GM23338 (cell line): ENCODE measurements around the gene CSDE1. TPM values are rescaled to one million over a fixed set of nuclear protein-coding genes. Genes with fewer than 3 reads are reported as not detected.
A peak's percentile ranks its signal among the peaks of the same experiment; 100 is the strongest.

Experiments used
- ATAC-seq: fragments of 200-7000 bp; cut with Tn5 transposase; 3 replicates; pipeline ENCODE4 v1.9.1; 2020
- DNase-seq: peaks from one replicate; pipeline ENCODE4 v3.0.0-alpha.2; 2015; ENCODE audit warnings: low spot score
- H2AFZ ChIP-seq: fragments of 200-600 bp; sonication (generic); 2 replicates; pipeline ENCODE4 v1.8.0; 2016; ENCODE audit warnings: antibody characterized with exemption, mild to moderate bottlenecking, moderate library complexity
- H3F3A ChIP-seq: fragments of 200-600 bp; sonication (generic); replicated peaks from 2 replicates; pipeline ENCODE4 v1.8.0; 2017; ENCODE audit warnings: antibody characterized with exemption, mixed run types, low read depth
- H3K27ac ChIP-seq: fragments of 200-600 bp; sonication (generic); 2 replicates; pipeline ENCODE4 v1.6.1; 2016; ENCODE audit warnings: low read depth
- H3K27me3 ChIP-seq: fragments of 200-600 bp; sonication (generic); 2 replicates; pipeline ENCODE4 v1.8.0; 2016; ENCODE audit warnings: mild to moderate bottlenecking, mixed run types, moderate library complexity; ENCODE audit not compliant: insufficient read depth
- H3K36me3 ChIP-seq: fragments of 200-600 bp; sonication (generic); 2 replicates; pipeline ENCODE4 v1.8.0; 2016; ENCODE audit warnings: mild to moderate bottlenecking; ENCODE audit not compliant: insufficient read depth
- H3K4me1 ChIP-seq: fragments of 200-600 bp; sonication (generic); 2 replicates; pipeline ENCODE4 v1.8.0; 2016; ENCODE audit warnings: mild to moderate bottlenecking, moderate library complexity; ENCODE audit not compliant: insufficient read depth
- H3K4me2 ChIP-seq: fragments of 200-600 bp; sonication (generic); 2 replicates; pipeline ENCODE4 v1.7.1; 2017; ENCODE audit warnings: mixed run types
- H3K4me3 ChIP-seq: fragments of 200-600 bp; sonication (generic); 2 replicates; pipeline ENCODE4 v1.6.1; 2016; ENCODE audit warnings: mixed run types
- H3K79me2 ChIP-seq: fragments of 200-600 bp; sonication (generic); replicated peaks from 2 replicates; pipeline ENCODE4 v1.8.0; 2017; ENCODE audit warnings: mild to moderate bottlenecking; ENCODE audit not compliant: insufficient read depth
- H3K9me2 ChIP-seq: fragments of 200-600 bp; sonication (generic); 2 replicates; pipeline ENCODE4 v1.8.0; 2017; ENCODE audit not compliant: insufficient read depth
- H4K20me1 ChIP-seq: fragments of 200-600 bp; sonication (generic); replicated peaks from 2 replicates; pipeline ENCODE4 v1.8.0; 2017; ENCODE audit warnings: mild to moderate bottlenecking; ENCODE audit not compliant: insufficient read depth
- H3K27ac Mint-ChIP-seq: 2 replicates; pipeline ENCODE4 v1.8.0; 2020; ENCODE audit warnings: inconsistent platforms, mild to moderate bottlenecking, moderate library complexity, mixed read lengths
- H3K27me3 Mint-ChIP-seq: 3 replicates; pipeline ENCODE4 v1.8.0; 2022; ENCODE audit warnings: low read depth, mild to moderate bottlenecking, moderate library complexity, mixed read lengths, inconsistent platforms; ENCODE audit not compliant: insufficient read depth, poor library complexity
- H3K36me3 Mint-ChIP-seq: 3 replicates; pipeline ENCODE4 v1.8.0; 2021; ENCODE audit warnings: low read depth, mild to moderate bottlenecking, inconsistent platforms, moderate library complexity, mixed read lengths
- H3K4me1 Mint-ChIP-seq: 3 replicates; pipeline ENCODE4 v1.8.0; 2020; ENCODE audit warnings: mild to moderate bottlenecking, inconsistent platforms, mixed read lengths
- H3K4me3 Mint-ChIP-seq: 3 replicates; pipeline ENCODE4 v1.8.0; 2021; ENCODE audit warnings: moderate library complexity, mild to moderate bottlenecking, inconsistent platforms, mixed read lengths
- H3K9me3 Mint-ChIP-seq: 3 replicates; pipeline ENCODE4 v1.8.0; 2020; ENCODE audit warnings: moderate library complexity, mild to moderate bottlenecking, inconsistent platforms, mixed read lengths
- CREB1 ChIP-seq: fragments of 250-450 bp; sonication (Bioruptor Pico); IDR thresholded peaks from 2 replicates; pipeline ENCODE4 v1.5.0; 2020; ENCODE audit warnings: low read depth, mild to moderate bottlenecking, moderate library complexity
- CTCF ChIP-seq, 2 experiments: fragments of 200-600 bp in 1 of 2; sonication (generic) in 1 of 2; conservative IDR thresholded peaks; 2 replicates each; pipeline versions ENCODE4 v1.5.1 to v1.6.1; 2016 to 2017; ENCODE audit warnings: antibody characterized with exemption in 2 of 2, low read depth in 2 of 2, mild to moderate bottlenecking in 2 of 2, moderate library complexity in 1 of 2
- ETS1 ChIP-seq: IDR thresholded peaks from 2 replicates; pipeline ENCODE4 v1.6.1; 2016; ENCODE audit warnings: antibody characterized with exemption
- EZH2 ChIP-seq: fragments of 200-600 bp; sonication (generic); IDR thresholded peaks from one replicate; pipeline ENCODE4 v1.8.0; 2017; ENCODE audit warnings: antibody characterized with exemption, mild to moderate bottlenecking, low read depth; ENCODE audit not compliant: unreplicated experiment
- EZH2phosphoT487 ChIP-seq: fragments of 200-600 bp; sonication (generic); IDR thresholded peaks from one replicate; pipeline ENCODE4 v1.8.1; 2018; ENCODE audit warnings: antibody characterized with exemption; ENCODE audit not compliant: unreplicated experiment
- JUNB ChIP-seq: IDR thresholded peaks from one replicate; pipeline ENCODE4 v1.6.1; 2016; ENCODE audit warnings: antibody characterized with exemption; ENCODE audit not compliant: unreplicated experiment
- NANOG ChIP-seq: IDR thresholded peaks from 2 replicates; pipeline ENCODE4 v1.6.1; 2016; ENCODE audit warnings: antibody characterized with exemption, borderline replicate concordance
- POLR2AphosphoS5 ChIP-seq: IDR thresholded peaks from 2 replicates; pipeline ENCODE4 v1.6.1; 2016; ENCODE audit warnings: antibody characterized with exemption, low read depth
- REST ChIP-seq: IDR thresholded peaks from one replicate; pipeline ENCODE4 v1.6.1; 2018; ENCODE audit warnings: antibody characterized with exemption; ENCODE audit not compliant: unreplicated experiment
- STAT1 ChIP-seq: IDR thresholded peaks from one replicate; pipeline ENCODE4 v1.6.1; 2016; ENCODE audit warnings: antibody characterized with exemption; ENCODE audit not compliant: unreplicated experiment
- ZNF114 ChIP-seq: fragments of 250-450 bp; sonication (Bioruptor Pico); IDR thresholded peaks from 2 replicates; pipeline ENCODE4 v1.5.0; 2020; ENCODE audit warnings: mild to moderate bottlenecking, moderate library complexity
- ZNF331 ChIP-seq: fragments of 250-450 bp; sonication (Bioruptor Pico); IDR thresholded peaks from 2 replicates; pipeline ENCODE4 v1.5.0; 2020; ENCODE audit warnings: low read depth, mild to moderate bottlenecking, moderate library complexity
- ZNF462 ChIP-seq: fragments of 250-450 bp; sonication (Bioruptor Pico); IDR thresholded peaks from 2 replicates; pipeline ENCODE4 v1.5.0; 2020; ENCODE audit warnings: mild to moderate bottlenecking, moderate library complexity
- polyA plus RNA-seq: library from polyadenylated mRNA; unstranded; fragments of >200 nt; fragmentation: Nextera tagmentation; extraction: Ambion mirVana; gene quantifications from 2 replicates; pipeline ENCODE4 v1.2.1, GENCODE V29; 2016
- total RNA-seq: library from RNA; depleted of rRNA; stranded (reverse); fragments of >200 nt; shearing (Covaris generic); gene quantifications from 2 replicates; pipeline ENCODE4 v1.2.3, GENCODE V29; 2014

CSDE1 gene
- total and polyA plus RNA-seq, 2 experiments from 2014 or later, result 214 to 1,054 TPM

DNA sequence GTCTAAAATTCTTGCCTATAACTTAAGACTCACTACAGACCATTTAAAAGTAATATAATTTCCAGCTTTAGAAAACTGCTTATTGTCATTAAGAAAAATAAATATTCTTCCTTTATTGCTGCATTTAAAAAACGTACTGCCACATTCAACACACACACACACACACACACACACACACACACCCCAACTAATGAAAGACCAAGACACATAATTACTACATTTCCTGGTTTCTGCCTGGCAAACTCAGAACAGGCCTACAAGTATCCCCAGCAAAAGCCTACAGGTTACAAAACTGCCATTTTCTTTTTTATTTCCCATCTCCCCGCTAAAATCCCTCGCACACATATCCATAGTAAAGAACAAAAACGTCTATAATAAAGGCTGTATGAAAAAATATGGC, 89.4 kb downstream of the CSDE1 start:
- Histone ChIP-seq H3K4me1 (0 out of 2 replicates have a peak, but pooled peaks cover 4% of the 10 kb centered on the region), H3K27ac (no peak overlapping the region), H3K79me2 (no peaks in the 10 kb centered on the region), H3K27me3 (peaks cover 26% of the 10 kb centered on the region; the same call in 1 of the 2 replicates), H3K36me3 (no peaks in the 10 kb centered on the region), H3K9me2 (no peaks in the 10 kb centered on the region), H2AFZ (no peak overlapping the region), H3F3A (peaks cover 7% of the 10 kb centered on the region; the same call in 1 of the 2 replicates), H3K4me3 (0 out of 2 replicates have a peak overlapping the region, but pooled peaks have one; percentile 84), H3K4me2 (peak overlapping the region; percentile 95), H4K20me1 (no peaks in the 10 kb centered on the region)
- H3K36me3 Mint-ChIP-seq, result no peaks in the 10 kb centered on the region
- TF ChIP-seq ETS1, result no peak
- no peak for TF ChIP-seq STAT1
- no peak for TF ChIP-seq ZNF331
- TF ChIP-seq ZNF462 (CRISPR knock-in tag), result no peak
- TF ChIP-seq EZH2, result no peak
- no peak for TF ChIP-seq CREB1 (CRISPR knock-in tag)
- TF ChIP-seq REST, result no peak
- no peak for TF ChIP-seq NANOG
- TF ChIP-seq EZH2phosphoT487, result no peak
- no peak for TF ChIP-seq POLR2AphosphoS5
- no peak for TF ChIP-seq ZNF114 (CRISPR knock-in tag)
- TF ChIP-seq CTCF (conservative IDR thresholded peaks at IDR 0.05; ENCODE audit: low read depth in 2 of 2), result no peak
- no peak for TF ChIP-seq JUNB
- ATAC-seq (no peak), DNase-seq (no peak)
- peaks cover 6% of the 10 kb centered on the region for H3K27me3 Mint-ChIP-seq
- peaks cover 4% of the 10 kb centered on the region; the same call in 2 of the 3 replicates for H3K4me1 Mint-ChIP-seq
- no peak overlapping the region for H3K27ac Mint-ChIP-seq
- H3K4me3 Mint-ChIP-seq, result peak overlapping the region; percentile 24; the same call in 1 of the 3 replicates
- H3K9me3 Mint-ChIP-seq, result no peaks in the 10 kb centered on the region
